ENCODE data around the gene SCAMP2.

GRCh38 chr15:74809956-74810355 lies 63.2 kb downstream of the SCAMP2 start:
- TF ChIP-seq, protein P1, sequence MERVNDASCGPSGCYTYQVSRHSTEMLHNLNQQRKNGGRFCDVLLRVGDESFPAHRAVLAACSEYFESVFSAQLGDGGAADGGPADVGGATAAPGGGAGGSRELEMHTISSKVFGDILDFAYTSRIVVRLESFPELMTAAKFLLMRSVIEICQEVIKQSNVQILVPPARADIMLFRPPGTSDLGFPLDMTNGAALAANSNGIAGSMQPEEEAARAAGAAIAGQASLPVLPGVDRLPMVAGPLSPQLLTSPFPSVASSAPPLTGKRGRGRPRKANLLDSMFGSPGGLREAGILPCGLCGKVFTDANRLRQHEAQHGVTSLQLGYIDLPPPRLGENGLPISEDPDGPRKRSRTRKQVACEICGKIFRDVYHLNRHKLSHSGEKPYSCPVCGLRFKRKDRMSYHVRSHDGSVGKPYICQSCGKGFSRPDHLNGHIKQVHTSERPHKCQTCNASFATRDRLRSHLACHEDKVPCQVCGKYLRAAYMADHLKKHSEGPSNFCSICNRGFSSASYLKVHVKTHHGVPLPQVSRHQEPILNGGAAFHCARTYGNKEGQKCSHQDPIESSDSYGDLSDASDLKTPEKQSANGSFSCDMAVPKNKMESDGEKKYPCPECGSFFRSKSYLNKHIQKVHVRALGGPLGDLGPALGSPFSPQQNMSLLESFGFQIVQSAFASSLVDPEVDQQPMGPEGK (CRISPR knock-in tag; IDR thresholded peaks at IDR 0.05; ENCODE audit: borderline replicate concordance): no peak
- no peak for TF ChIP-seq ZFP30 (CRISPR knock-in tag; IDR thresholded peaks at IDR 0.05)
- TF ChIP-seq CREB5 (CRISPR knock-in tag; IDR thresholded peaks at IDR 0.05; ENCODE audit: low read depth): no peak
- no peak for TF ChIP-seq ARNTL (CRISPR knock-in tag; IDR thresholded peaks at IDR 0.05; ENCODE audit: borderline replicate concordance, low read depth)
- TF ChIP-seq OSR1 (CRISPR knock-in tag; IDR thresholded peaks at IDR 0.05): no peak
- no peak for TF ChIP-seq ZFP3 (CRISPR knock-in tag; IDR thresholded peaks at IDR 0.05)
- TF ChIP-seq RARB (CRISPR knock-in tag; IDR thresholded peaks at IDR 0.05): no peak
- TF ChIP-seq SNAI2 (CRISPR knock-in tag; IDR thresholded peaks at IDR 0.05): no peak
- TF ChIP-seq ZNF70 (CRISPR knock-in tag; IDR thresholded peaks at IDR 0.05): no peak
- TF ChIP-seq CSRNP3 (CRISPR knock-in tag; IDR thresholded peaks at IDR 0.05): no peak
- no peak for TF ChIP-seq PPARA (CRISPR knock-in tag; IDR thresholded peaks at IDR 0.05; ENCODE audit: borderline replicate concordance)
- no peak for TF ChIP-seq TCF4 (CRISPR knock-in tag; IDR thresholded peaks at IDR 0.05; ENCODE audit: borderline replicate concordance)
- no peak for TF ChIP-seq TOX (CRISPR knock-in tag; IDR thresholded peaks at IDR 0.05; ENCODE audit: borderline replicate concordance)
- no peak for TF ChIP-seq ZC3H10 (CRISPR knock-in tag; IDR thresholded peaks at IDR 0.05)

Data from SK-N-SH treated with all-trans-retinoic acid at 6 μM for 48 hours (cell line).